CD4-positive, alpha-beta memory T cell (primary cell): ENCODE measurements around the gene SPRY1. TPM values are rescaled to one million over a fixed set of nuclear protein-coding genes. Genes with fewer than 3 reads are reported as not detected.
A peak's percentile ranks its signal among the peaks of the same experiment; 100 is the strongest.

Source experiments
- CTCF ChIA-PET: fragments of 350-600 bp; sonication (Branson Sonifier 250); formaldehyde crosslinking; loops from one replicate; lab custom pipeline; 2021; ENCODE audit warnings: inconsistent platforms; ENCODE audit not compliant: partially characterized antibody; lab: Charles Lee
- POLR2A ChIA-PET: fragments of 350-600 bp; sonication (Branson Sonifier 250); formaldehyde crosslinking; loops from one replicate; lab custom pipeline; 2021; ENCODE audit not compliant: partially characterized antibody; lab: Charles Lee
- DNase-seq, 5 donors: peaks; one replicate each; pipeline versions ENCODE4 v3.0.0 to v3.0.0-alpha.2; 2020 to 2022; ENCODE audit warnings: mixed read lengths in 1 of 5
- H3K27ac ChIP-seq: one replicate; pipeline ENCODE4 v1.7.0; 2013; ENCODE audit warnings: low read depth, low read length
- H3K27me3 ChIP-seq: 2 replicates; pipeline ENCODE4 v1.7.0; 2013; ENCODE audit warnings: mild to moderate bottlenecking, low read length, moderate library complexity; ENCODE audit not compliant: insufficient read depth
- H3K36me3 ChIP-seq: 2 replicates; pipeline ENCODE4 v1.7.0; 2013; ENCODE audit warnings: mild to moderate bottlenecking, low read length, moderate library complexity; ENCODE audit not compliant: insufficient read depth
- H3K4me1 ChIP-seq: 2 replicates; pipeline ENCODE4 v1.7.0; 2013; ENCODE audit warnings: mild to moderate bottlenecking, low read length, moderate library complexity; ENCODE audit not compliant: insufficient read depth
- H3K4me3 ChIP-seq, 2 donors: one replicate each; pipeline ENCODE4 v1.7.0; 2013; ENCODE audit warnings: low read length in 2 of 2, mild to moderate bottlenecking in 1 of 2
- H3K9me3 ChIP-seq, 2 donors: one replicate each; pipeline ENCODE4 v1.7.0; 2013; ENCODE audit warnings: low read length in 2 of 2, control low read depth in 1 of 2; ENCODE audit not compliant: control insufficient read depth in 1 of 2
- H3K27ac Mint-ChIP-seq, 7 donors: one replicate each; pipeline ENCODE4 v1.8.0; 2020 to 2021; ENCODE audit warnings: mixed read lengths in 7 of 7, mild to moderate bottlenecking in 6 of 7, inconsistent platforms in 3 of 7, moderate library complexity in 3 of 7
- H3K27me3 Mint-ChIP-seq, 2 donors: one replicate each; pipeline ENCODE4 v1.8.0; 2020 to 2021; ENCODE audit warnings: mixed read lengths in 2 of 2
- H3K36me3 Mint-ChIP-seq, 2 donors: one replicate each; pipeline ENCODE4 v1.8.0; 2020 to 2021; ENCODE audit warnings: mixed read lengths in 2 of 2, inconsistent platforms in 1 of 2, mild to moderate bottlenecking in 1 of 2
- H3K4me1 Mint-ChIP-seq, 4 donors: one replicate each; pipeline ENCODE4 v1.8.0; 2020 to 2021; ENCODE audit warnings: mixed read lengths in 4 of 4, mild to moderate bottlenecking in 1 of 4
- H3K4me3 Mint-ChIP-seq, 8 donors: one replicate each; pipeline ENCODE4 v1.8.0; 2020 to 2021; ENCODE audit warnings: mixed read lengths in 8 of 8, mild to moderate bottlenecking in 7 of 8, moderate library complexity in 6 of 8, inconsistent platforms in 3 of 8
- H3K9me3 Mint-ChIP-seq, 8 donors: one replicate each; pipeline ENCODE4 v1.8.0; 2020 to 2021; ENCODE audit warnings: mixed read lengths in 8 of 8, mild to moderate bottlenecking in 5 of 8, inconsistent platforms in 3 of 8, moderate library complexity in 1 of 8
- intact Hi-C: fragments of 100-400 bp; cut with micrococcal nuclease; formaldehyde crosslinking; loops from one replicate; pipeline ENCODE4 v1.15.1; 2023
- polyA plus RNA-seq, 2 donors: library from polyadenylated mRNA; unstranded; fragments of 300-500 nt; fragmentation: Illumina TruSeq; gene quantifications; one replicate each; pipeline ENCODE4 v1.2.3, GENCODE V29; 2021
- total RNA-seq, 2 experiments: library from RNA; stranded (reverse); gene quantifications; one replicate each; pipeline ENCODE4 v1.2.3, GENCODE V29; 2021

Gene SPRY1
- total and polyA plus RNA-seq, 4 experiments from 2014 or later: 4.4 to 8.2 (median 6.1) TPM

DNA sequence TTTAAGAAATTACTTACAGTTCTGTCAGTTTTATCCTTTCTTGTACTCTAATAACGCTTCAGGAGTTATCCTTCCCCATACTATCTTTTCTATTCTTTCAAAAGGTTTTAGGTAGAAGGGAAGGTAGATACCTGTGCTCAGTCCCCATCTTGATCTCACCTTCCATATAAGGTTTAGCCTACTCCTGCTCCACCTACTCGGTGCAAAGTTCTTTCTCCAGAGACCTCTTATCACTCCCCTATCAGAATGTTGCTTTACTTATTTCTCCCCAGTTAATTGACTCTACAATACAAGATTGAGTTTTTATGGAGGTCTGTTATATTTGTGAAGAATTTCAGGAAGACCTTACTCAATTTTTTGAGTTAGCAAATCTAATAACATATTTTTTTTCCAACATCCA, 33.9 kb downstream of the SPRY1 start:
- Histone ChIP-seq H3K27ac (no peak overlapping the region), H3K9me3 (no peaks in the 10 kb centered on the region), H3K27me3 (no peaks in the 10 kb centered on the region), H3K36me3 (no peaks in the 10 kb centered on the region), H3K4me1 (no peaks in the 10 kb centered on the region), H3K4me3 (no peak overlapping the region)
- H3K9me3 Mint-ChIP-seq: peaks cover 0 to 10% (median 4%) of the 10 kb centered on the region in 8 donors
- no peaks in the 10 kb centered on the region for H3K4me1 Mint-ChIP-seq
- H3K36me3 Mint-ChIP-seq: peaks cover 0 to 7% of the 10 kb centered on the region in 2 donors
- intact Hi-C loops: no loop called here
- H3K27ac Mint-ChIP-seq: no peak overlapping the region
- ChIA-PET CTCF (no interaction called here), POLR2A (no interaction called here)
- DNase-seq: no peak
- H3K27me3 Mint-ChIP-seq: peaks cover 0 to 4% of the 10 kb centered on the region in 2 donors
- no peak overlapping the region for H3K4me3 Mint-ChIP-seq

DNA sequence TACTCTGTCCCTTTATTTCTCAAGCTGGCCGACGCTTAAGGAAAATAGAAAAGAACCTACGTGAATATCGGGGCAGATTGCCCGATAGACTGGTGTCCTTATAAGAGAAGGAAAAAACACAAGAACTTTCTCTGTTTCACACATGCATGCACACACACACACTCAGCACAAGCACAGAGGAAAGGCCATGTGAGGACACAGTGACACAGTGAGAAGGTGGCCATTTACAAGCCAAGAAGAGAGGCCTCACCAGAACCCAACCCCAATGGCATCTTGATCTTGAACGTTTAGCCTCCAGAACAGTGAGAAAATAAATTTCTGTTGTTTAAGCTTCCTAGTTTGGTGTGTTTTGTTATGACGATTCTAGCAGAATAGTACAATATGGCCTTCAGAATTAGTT, 37.0 kb downstream of the SPRY1 start:
- Mint-ChIP-seq H3K36me3 (no peaks in the 10 kb centered on the region), H3K4me1 (no peaks in the 10 kb centered on the region), H3K4me3 (no peak overlapping the region), H3K9me3 (peaks cover 0 to 3% (median 0%) of the 10 kb centered on the region in 8 donors), H3K27ac (no peak overlapping the region), H3K27me3 (peaks cover 0 to 1% of the 10 kb centered on the region in 2 donors)
- Histone ChIP-seq H3K4me3 (no peak overlapping the region), H3K36me3 (no peaks in the 10 kb centered on the region), H3K27me3 (no peaks in the 10 kb centered on the region), H3K27ac (no peak overlapping the region), H3K4me1 (no peaks in the 10 kb centered on the region), H3K9me3 (no peaks in the 10 kb centered on the region)
- no peak for DNase-seq
- ChIA-PET CTCF (no interaction called here), POLR2A (no interaction called here)
- intact Hi-C loops: no loop called here

DNA sequence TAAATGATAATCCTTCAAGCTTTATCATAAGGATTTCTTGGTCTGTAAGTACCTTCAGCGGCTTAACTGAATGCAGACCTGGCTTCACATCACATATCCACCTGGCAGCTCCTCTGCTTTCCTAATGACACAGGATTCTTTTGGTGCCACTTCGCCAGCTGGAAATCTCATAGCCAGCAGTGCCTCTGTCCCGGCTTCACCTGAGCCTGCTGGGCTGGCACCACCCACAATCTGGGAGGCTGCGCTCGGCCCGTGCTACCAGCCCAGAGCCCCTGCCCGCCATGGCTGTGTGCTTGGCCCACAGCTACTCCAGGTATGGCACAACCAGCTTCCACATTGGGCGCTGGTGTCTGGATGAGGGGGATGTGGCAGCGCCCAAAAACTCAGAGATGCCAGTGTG, 37.4 kb downstream of the SPRY1 start:
- H3K27ac ChIP-seq: no peak overlapping the region
- no peak overlapping the region for H3K4me3 Mint-ChIP-seq
- H3K9me3 Mint-ChIP-seq: peaks cover 0 to 3% (median 0%) of the 10 kb centered on the region in 8 donors
- no peaks in the 10 kb centered on the region for H3K9me3 ChIP-seq
- H3K4me3 ChIP-seq: no peak overlapping the region
- H3K4me1 Mint-ChIP-seq: no peaks in the 10 kb centered on the region
- H3K27ac Mint-ChIP-seq: no peak overlapping the region
- no peaks in the 10 kb centered on the region for H3K4me1 ChIP-seq
- ChIA-PET POLR2A (no interaction called here), CTCF (no interaction called here)
- intact Hi-C loops: no loop called here
- H3K36me3 ChIP-seq: no peaks in the 10 kb centered on the region
- DNase-seq: no peak
- H3K36me3 Mint-ChIP-seq: no peaks in the 10 kb centered on the region
- H3K27me3 ChIP-seq: no peaks in the 10 kb centered on the region
- H3K27me3 Mint-ChIP-seq: peaks cover 0 to 1% of the 10 kb centered on the region in 2 donors

- no peak overlapping the region for H3K27ac ChIP-seq
- H3K27me3 ChIP-seq: no peaks in the 10 kb centered on the region
- peaks cover 0 to 1% of the 10 kb centered on the region in 2 donors for H3K27me3 Mint-ChIP-seq
- POLR2A ChIA-PET: no interaction called here
- no peaks in the 10 kb centered on the region for H3K4me1 Mint-ChIP-seq
- CTCF ChIA-PET: no interaction called here
- no peak overlapping the region for H3K4me3 Mint-ChIP-seq
- DNase-seq: no peak
- H3K4me1 ChIP-seq: no peaks in the 10 kb centered on the region
- no peak overlapping the region for H3K27ac Mint-ChIP-seq
- H3K9me3 ChIP-seq: no peaks in the 10 kb centered on the region
- H3K4me3 ChIP-seq: no peak overlapping the region
- intact Hi-C loops: no loop called here
- H3K36me3 Mint-ChIP-seq: no peaks in the 10 kb centered on the region
- H3K36me3 ChIP-seq: no peaks in the 10 kb centered on the region
- peaks cover 0 to 3% (median 0%) of the 10 kb centered on the region in 8 donors for H3K9me3 Mint-ChIP-seq
Observed at GRCh38 chr4:123435246-123436113, 38.9 kb downstream of the SPRY1 start.

DNA sequence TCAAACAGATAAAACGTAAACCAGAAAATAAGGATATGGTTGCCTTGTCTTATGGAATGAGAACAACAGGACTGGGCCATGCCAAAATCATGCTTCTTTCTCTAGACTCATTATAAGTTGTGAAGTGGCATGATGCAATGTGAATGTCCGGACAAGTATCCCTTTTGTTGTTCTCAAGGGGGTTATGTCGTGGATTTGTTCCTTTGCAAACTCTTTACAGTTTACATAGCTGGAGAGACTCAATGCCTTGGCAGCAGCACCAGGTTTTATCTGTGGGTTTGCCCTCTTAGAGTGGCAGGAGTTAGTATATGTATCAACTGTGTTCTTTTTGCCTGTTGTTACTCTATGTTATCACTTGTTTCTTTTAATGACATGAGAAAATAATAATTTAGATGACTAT, 41.4 kb downstream of the SPRY1 start:
- Histone ChIP-seq H3K9me3 (no peaks in the 10 kb centered on the region), H3K4me3 (no peak overlapping the region), H3K27me3 (no peaks in the 10 kb centered on the region), H3K27ac (no peak overlapping the region), H3K36me3 (no peaks in the 10 kb centered on the region), H3K4me1 (no peaks in the 10 kb centered on the region)
- DNase-seq: no peak
- no peak overlapping the region for H3K4me3 Mint-ChIP-seq
- intact Hi-C loops: no loop called here
- peaks cover 0 to 1% of the 10 kb centered on the region in 2 donors for H3K27me3 Mint-ChIP-seq
- ChIA-PET POLR2A (no interaction called here), CTCF (no interaction called here)
- peaks cover 0 to 3% (median 0%) of the 10 kb centered on the region in 8 donors for H3K9me3 Mint-ChIP-seq
- H3K36me3 Mint-ChIP-seq: no peaks in the 10 kb centered on the region
- H3K27ac Mint-ChIP-seq: no peak overlapping the region
- no peaks in the 10 kb centered on the region for H3K4me1 Mint-ChIP-seq

- H3K4me3 Mint-ChIP-seq: peak overlapping the region in 7 of 8 donors; percentile 31 to 78 (median 58)
- Histone ChIP-seq H3K4me1 (peaks cover 8% of the 10 kb centered on the region), H3K27ac (no peak overlapping the region), H3K36me3 (no peaks in the 10 kb centered on the region), H3K27me3 (no peaks in the 10 kb centered on the region), H3K9me3 (no peaks in the 10 kb centered on the region), H3K4me3 (no peak overlapping the region)
- no peak for DNase-seq
- peaks cover 2 to 5% of the 10 kb centered on the region in 2 donors for H3K27me3 Mint-ChIP-seq
- ChIA-PET POLR2A (interaction anchor here (0.6 kb wide), 1 partner anchor 36 kb away, joined by 3 read pairs; no protein-coding TSS in a partner anchor), CTCF (no interaction called here)
- H3K27ac Mint-ChIP-seq: peak overlapping the region in 3 of 7 donors; percentile 8 to 71 (median 12)
- H3K36me3 Mint-ChIP-seq: no peaks in the 10 kb centered on the region
- intact Hi-C loops: loop anchor here (1.0 kb wide), 1 partner anchor 218 kb away; no protein-coding TSS in a partner anchor
- H3K4me1 Mint-ChIP-seq: peaks cover 8 to 13% (median 9%) of the 10 kb centered on the region in 4 donors
- H3K9me3 Mint-ChIP-seq: no peaks in the 10 kb centered on the region
Observed at GRCh38 chr4:123443401-123444289, 47.0 kb downstream of the SPRY1 start.

DNA sequence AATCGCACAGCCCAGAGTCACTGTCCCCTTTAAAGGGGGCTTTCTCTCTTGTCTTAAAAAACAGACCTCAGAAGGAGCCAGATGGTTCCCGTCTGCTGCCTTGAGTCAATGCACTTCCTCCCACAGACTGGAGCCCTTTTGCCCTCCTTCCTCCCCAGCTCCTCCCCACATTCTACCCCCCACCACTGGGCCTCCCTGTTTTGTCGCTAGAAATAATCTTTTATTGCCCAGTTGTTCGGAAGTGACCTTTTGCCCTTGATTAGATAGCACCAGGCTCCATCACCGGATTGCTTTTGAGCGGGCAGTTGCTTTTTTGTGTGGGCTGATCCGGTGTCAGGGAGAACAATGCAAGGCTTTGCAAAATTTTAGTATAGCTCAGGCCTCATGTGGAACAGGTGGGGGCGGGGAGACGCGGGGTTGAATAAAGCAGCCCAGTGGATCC, 47.7 kb downstream of the SPRY1 start:
- Histone ChIP-seq H3K27me3 (no peaks in the 10 kb centered on the region), H3K9me3 (no peaks in the 10 kb centered on the region), H3K4me1 (peaks cover 8% of the 10 kb centered on the region), H3K4me3 (no peak overlapping the region), H3K36me3 (no peaks in the 10 kb centered on the region), H3K27ac (no peak overlapping the region)
- intact Hi-C loops: loop anchor here (1.0 kb wide), 1 partner anchor 217 kb away; no protein-coding TSS in a partner anchor
- Mint-ChIP-seq H3K36me3 (no peaks in the 10 kb centered on the region), H3K27ac (peak overlapping the region in 4 of 7 donors; percentile 59 to 77 (median 72)), H3K9me3 (no peaks in the 10 kb centered on the region), H3K4me1 (peaks cover 8 to 13% (median 11%) of the 10 kb centered on the region in 4 donors), H3K27me3 (peaks cover 2 to 5% of the 10 kb centered on the region in 2 donors), H3K4me3 (peak overlapping the region; percentile 31 to 78 (median 58))
- peak in 1 of 5 donors; percentile 11 for DNase-seq
- ChIA-PET CTCF (no interaction called here), POLR2A (interaction anchor here (0.6 kb wide), 1 partner anchor 35 kb away, joined by 3 read pairs; no protein-coding TSS in a partner anchor)
